HG03378 (cell line): ENCODE data around the gene ATXN7L3.

Source experiments
- ATAC-seq: cut with Tn5 transposase; IDR thresholded peaks from one replicate; pipeline ENCODE4 v1.9.1; 2021; ENCODE audit warnings: mild to moderate bottlenecking, moderate library complexity; ENCODE audit not compliant: unreplicated experiment

The ATXN7L3 gene

GRCh38 chr17:44219108-44219615 is 19.5 kb upstream of the ATXN7L3 start:
- ATAC-seq, result no peak

GRCh38 chr17:44218344-44219107 is 18.8 kb upstream of the ATXN7L3 start:
- ATAC-seq, result no peak

- ATAC-seq, result no peak
Measured at GRCh38 chr17:44217738-44218343, 18.2 kb upstream of the ATXN7L3 start.

- ATAC-seq, result no peak
Measured at GRCh38 chr17:44216694-44217093, 17.0 kb upstream of the ATXN7L3 start.

GRCh38 chr17:44216173-44216572 is 16.5 kb upstream of the ATXN7L3 start:
- ATAC-seq, result no peak

GRCh38 chr17:44214896-44215295 is 15.2 kb upstream of the ATXN7L3 start:
- ATAC-seq, result no peak

GRCh38 chr17:44214230-44214494 is 14.5 kb upstream of the ATXN7L3 start:
- ATAC-seq, result no peak

- no peak for ATAC-seq
Measured at GRCh38 chr17:44213403-44214229, 13.9 kb upstream of the ATXN7L3 start.

GRCh38 chr17:44212507-44213402 is 13.1 kb upstream of the ATXN7L3 start:
- ATAC-seq, result no peak

GRCh38 chr17:44211281-44212265 is 11.9 kb upstream of the ATXN7L3 start:
- no peak for ATAC-seq

- no peak for ATAC-seq
Measured at GRCh38 chr17:44210342-44211192, 10.9 kb upstream of the ATXN7L3 start.

GRCh38 chr17:44209786-44210341 is 10.2 kb upstream of the ATXN7L3 start:
- ATAC-seq, result no peak

- no peak for ATAC-seq
Measured at GRCh38 chr17:44207743-44208142, 8.1 kb upstream of the ATXN7L3 start.

- no peak for ATAC-seq
Measured at GRCh38 chr17:44207319-44207718, 7.6 kb upstream of the ATXN7L3 start.

GRCh38 chr17:44206825-44207155 is 7.1 kb upstream of the ATXN7L3 start:
- ATAC-seq, result no peak

GRCh38 chr17:44205962-44206824 is 6.5 kb upstream of the ATXN7L3 start:
- ATAC-seq, result no peak

- ATAC-seq, result no peak
Measured at GRCh38 chr17:44204441-44204882, 4.8 kb upstream of the ATXN7L3 start.
